Thymus (tissue), 11 donors: Measurements from ENCODE around the gene ZNF324. TPM values are rescaled to one million over a fixed set of nuclear protein-coding genes. Genes with fewer than 3 reads are reported as not detected.
"Not testable (repeated sequence)": the region's sequence is repeated elsewhere in the genome, so short reads cannot be mapped to it uniquely, and the experiment has no call there.

Experiments used
- DNase-seq, 9 donors: peaks; one replicate each; pipeline ENCODE4 v3.0.0-alpha.2; 2013; ENCODE audit warnings: low spot score in 9 of 9, low read depth in 6 of 9, missing footprints in 1 of 9
- H3K27ac ChIP-seq, 2 donors: one replicate each; pipeline ENCODE4 v1.5.1; 2013; ENCODE audit warnings: control low read depth in 1 of 2, low read depth in 1 of 2, low read length in 1 of 2, mild to moderate bottlenecking in 1 of 2, moderate library complexity in 1 of 2
- H3K27me3 ChIP-seq, 2 donors: one replicate each; pipeline ENCODE4 v1.5.1; 2013; ENCODE audit warnings: low read length in 1 of 2; ENCODE audit not compliant: control insufficient read depth in 2 of 2, insufficient read depth in 1 of 2
- H3K36me3 ChIP-seq, 2 donors: one replicate each; pipeline ENCODE4 v1.5.1; 2013; ENCODE audit warnings: low read length in 1 of 2, mild to moderate bottlenecking in 1 of 2, moderate library complexity in 1 of 2; ENCODE audit not compliant: control insufficient read depth in 2 of 2, insufficient read depth in 2 of 2
- H3K4me1 ChIP-seq, 2 donors: one replicate each; pipeline ENCODE4 v1.5.1; 2013; ENCODE audit warnings: low read length in 2 of 2; ENCODE audit not compliant: control insufficient read depth in 2 of 2, insufficient read depth in 2 of 2
- H3K4me3 ChIP-seq, 2 donors: one replicate each; pipeline ENCODE4 v1.5.1; 2013; ENCODE audit warnings: low read length in 2 of 2, control low read depth in 1 of 2, mild to moderate bottlenecking in 1 of 2
- H3K9me3 ChIP-seq, 2 donors: one replicate each; pipeline ENCODE4 v1.5.1; 2013; ENCODE audit warnings: low read length in 1 of 2, mild to moderate bottlenecking in 1 of 2; ENCODE audit not compliant: control insufficient read depth in 2 of 2, insufficient read depth in 1 of 2
- WGBS: extraction: QIAGEN DNeasy Blood & Tissue Kit; methylation state at CpG from one replicate; pipeline ENCODE4 v1.1.7; 2013; 5-methylcytosine and 5-hydroxymethylcytosine counted together
- polyA plus RNA-seq: library from polyadenylated mRNA; stranded (reverse); fragments of 200-250 nt; gene quantifications from one replicate; pipeline ENCODE4 v1.2.3, GENCODE V29; 2013
- total RNA-seq: library from RNA; stranded (reverse); fragments of 120-200 nt; gene quantifications from one replicate; pipeline ENCODE4 v1.2.4, GENCODE V29; 2013
- donor health status: healthy.

ZNF324 gene
- total and polyA plus RNA-seq, 2 donors, result 5.6 to 10.9 TPM

GRCh38 chr19:58484349-58484748 is 17.5 kb downstream of the ZNF324 start:
- WGBS, result 98% methylated on average over 5 of the region's 5 CpGs
- not testable (repeated sequence) for H3K9me3 ChIP-seq, H3K27ac ChIP-seq, DNase-seq, H3K27me3 ChIP-seq, H3K4me3 ChIP-seq
- H3K4me1 ChIP-seq, result peaks cover 3 to 22% of the 10 kb centered on the region in 2 donors
- peaks cover 6 to 13% of the 10 kb centered on the region in 2 donors for H3K36me3 ChIP-seq

GRCh38 chr19:58491393-58491792 is 24.5 kb downstream of the ZNF324 start:
- H3K4me3 ChIP-seq, result no peak overlapping the region
- H3K4me1 ChIP-seq, result no peaks in the 10 kb centered on the region
- WGBS, result 97% methylated on average over 5 of the region's 5 CpGs
- no peaks in the 10 kb centered on the region for H3K36me3 ChIP-seq
- no peaks in the 10 kb centered on the region for H3K9me3 ChIP-seq
- DNase-seq, result no peak
- no peaks in the 10 kb centered on the region for H3K27me3 ChIP-seq
- H3K27ac ChIP-seq, result no peak overlapping the region

- Histone ChIP-seq H3K27ac (no peak overlapping the region), H3K4me1 (no peaks in the 10 kb centered on the region), H3K27me3 (no peaks in the 10 kb centered on the region), H3K36me3 (no peaks in the 10 kb centered on the region), H3K9me3 (no peaks in the 10 kb centered on the region), H3K4me3 (no peak overlapping the region)
- DNase-seq, result no peak
- 94% methylated on average over 14 of the region's 14 CpGs for WGBS
Observed at GRCh38 chr19:58492265-58492664, 25.4 kb downstream of the ZNF324 start.

GRCh38 chr19:58497634-58498170 is 30.8 kb downstream of the ZNF324 start:
- 96% methylated on average over 8 of the region's 8 CpGs for WGBS
- Histone ChIP-seq H3K9me3 (peaks cover 0 to 15% of the 10 kb centered on the region in 2 donors), H3K4me1 (peaks cover 17 to 18% of the 10 kb centered on the region in 2 donors), H3K4me3 (no peak overlapping the region), H3K27me3 (no peaks in the 10 kb centered on the region), H3K36me3 (no peaks in the 10 kb centered on the region), H3K27ac (no peak overlapping the region)
- no peak for DNase-seq

GRCh38 chr19:58498316-58499020 is 31.6 kb downstream of the ZNF324 start:
- peaks cover 17 to 18% of the 10 kb centered on the region in 2 donors for H3K4me1 ChIP-seq
- H3K9me3 ChIP-seq, result peaks cover 0 to 15% of the 10 kb centered on the region in 2 donors
- WGBS, result 57% methylated on average over 22 of the region's 22 CpGs
- H3K27ac ChIP-seq, result peak overlapping the region in 1 of 2 donors; percentile 73
- DNase-seq, result no peak
- H3K27me3 ChIP-seq, result no peaks in the 10 kb centered on the region
- no peaks in the 10 kb centered on the region for H3K36me3 ChIP-seq
- peak overlapping the region; percentile 59 to 72 for H3K4me3 ChIP-seq

- 2% methylated on average over 60 of the region's 60 CpGs for WGBS
- H3K4me3 ChIP-seq, result peak overlapping the region; percentile 59 to 72
- H3K9me3 ChIP-seq, result peaks cover 0 to 15% of the 10 kb centered on the region in 2 donors
- peak; percentile 68 to 95 (median 88) for DNase-seq
- H3K27ac ChIP-seq, result peak overlapping the region; percentile 73 to 78
- no peaks in the 10 kb centered on the region for H3K27me3 ChIP-seq
- H3K4me1 ChIP-seq, result peaks cover 17 to 18% of the 10 kb centered on the region in 2 donors
- no peaks in the 10 kb centered on the region for H3K36me3 ChIP-seq
Observed at GRCh38 chr19:58499021-58499927, 32.4 kb downstream of the ZNF324 start.

GRCh38 chr19:58500242-58500641 is 33.4 kb downstream of the ZNF324 start:
- DNase-seq, result no peak
- whole genome bisulfite sequencing, result 97% methylated on average over 14 of the region's 14 CpGs
- Histone ChIP-seq H3K4me3 (no peak overlapping the region), H3K4me1 (peaks cover 17 to 18% of the 10 kb centered on the region in 2 donors), H3K36me3 (no peaks in the 10 kb centered on the region), H3K27me3 (no peaks in the 10 kb centered on the region), H3K27ac (no peak overlapping the region), H3K9me3 (peaks cover 0 to 15% of the 10 kb centered on the region in 2 donors)

GRCh38 chr19:58507602-58508223 is 40.8 kb downstream of the ZNF324 start:
- DNase-seq, H3K27ac ChIP-seq, H3K27me3 ChIP-seq, H3K4me1 ChIP-seq, H3K36me3 ChIP-seq, H3K4me3 ChIP-seq: not testable (repeated sequence)
- 80% methylated on average over 8 of the region's 8 CpGs for WGBS
- peaks cover 0 to 11% of the 10 kb centered on the region in 2 donors for H3K9me3 ChIP-seq
